ENCODE results near the gene TEX47.

The TEX47 gene

DNA sequence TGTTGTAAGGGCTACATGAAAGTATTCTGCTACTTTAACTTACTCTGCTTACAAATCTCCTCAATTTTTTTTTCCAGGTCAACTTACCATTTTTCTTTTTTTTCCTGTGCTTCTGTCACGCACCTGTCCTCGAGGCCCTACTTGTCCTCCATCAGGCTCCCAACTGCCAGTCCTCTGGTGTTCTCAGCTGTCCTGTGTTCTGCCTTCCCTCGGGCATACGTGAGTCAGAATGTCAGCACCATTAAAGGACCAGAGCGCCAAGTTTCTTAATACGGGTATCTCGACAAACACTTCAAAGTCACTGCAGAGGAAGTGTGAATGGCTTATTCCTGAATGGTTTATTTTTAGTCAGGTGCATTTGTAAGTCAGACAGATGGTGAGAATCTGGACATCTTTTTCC lies at the start of gene TEX47:
TEX47 (minus strand) TSS at position 185 of the 400 bp plus-strand sequence. CDS start 795 bp downstream, outside the sequence.
- DNase-seq, result no peak

DNA sequence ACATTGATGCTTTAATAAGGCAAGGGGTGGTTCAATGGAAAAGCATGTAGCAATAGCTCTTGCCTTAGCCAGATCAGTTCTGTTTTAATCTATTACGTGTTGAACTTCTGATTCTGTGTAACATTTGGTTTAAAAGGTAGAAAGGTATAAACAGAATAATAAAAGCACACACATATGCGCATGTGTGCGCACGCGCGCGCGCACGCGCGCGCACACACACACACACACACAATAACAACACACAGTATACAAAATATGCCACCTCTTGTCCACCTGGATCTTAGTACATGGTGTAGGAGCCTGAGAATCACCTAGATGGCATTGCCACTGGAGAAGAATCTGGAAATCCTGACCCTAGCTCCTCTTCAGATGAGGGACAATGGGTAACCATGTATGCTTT lies 49.6 kb upstream of the TEX47 start:
- no peak for DNase-seq

DNA sequence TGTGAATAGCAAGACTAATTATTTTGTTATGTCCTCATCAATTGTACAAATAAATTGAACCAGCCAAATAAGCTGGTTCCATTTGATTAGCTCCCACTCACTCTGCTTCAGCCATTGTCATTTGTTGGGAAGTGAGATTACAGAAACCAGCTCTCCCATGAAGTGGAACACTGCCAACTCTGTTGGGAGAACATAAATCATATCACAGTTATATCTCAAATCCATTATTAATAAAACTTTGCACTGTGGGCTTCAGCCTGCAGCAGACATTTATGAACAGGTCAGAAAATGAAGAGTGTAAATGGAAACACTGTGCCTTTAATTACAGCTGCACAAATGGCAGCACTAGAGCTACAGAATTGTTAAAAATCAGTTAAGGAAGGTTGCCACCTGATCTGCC lies 46.7 kb upstream of the TEX47 start:
- DNase-seq, result no peak

DNA sequence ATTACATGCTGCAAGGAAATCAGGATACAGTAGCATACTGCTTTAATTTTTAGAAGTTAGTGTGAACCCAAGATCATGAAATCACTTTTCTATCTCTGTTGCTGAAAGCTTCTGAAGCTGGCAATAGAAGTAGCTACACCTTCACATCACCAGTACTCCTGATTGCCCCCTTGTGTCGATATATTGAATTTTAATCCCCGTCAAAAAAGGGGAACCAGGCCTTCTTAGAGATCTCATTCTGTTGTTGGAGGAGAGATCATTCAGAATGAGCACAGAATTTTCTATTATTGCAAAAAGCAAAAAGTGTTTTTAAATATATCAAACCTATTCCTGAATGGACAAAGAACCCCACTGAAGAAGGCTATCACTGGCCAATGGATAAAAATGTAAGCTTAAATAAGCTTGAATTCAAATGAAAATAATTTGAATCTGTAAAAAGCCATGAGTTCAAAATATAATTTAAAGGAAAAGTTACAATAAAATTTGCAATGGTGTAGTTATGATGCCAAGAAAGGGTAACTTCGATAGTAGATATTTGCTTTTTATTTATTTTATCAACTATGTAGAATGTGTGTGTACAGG lies 39.7 kb upstream of the TEX47 start:
- DNase-seq, result peak in 1 of 2 donors; percentile 1

DNA sequence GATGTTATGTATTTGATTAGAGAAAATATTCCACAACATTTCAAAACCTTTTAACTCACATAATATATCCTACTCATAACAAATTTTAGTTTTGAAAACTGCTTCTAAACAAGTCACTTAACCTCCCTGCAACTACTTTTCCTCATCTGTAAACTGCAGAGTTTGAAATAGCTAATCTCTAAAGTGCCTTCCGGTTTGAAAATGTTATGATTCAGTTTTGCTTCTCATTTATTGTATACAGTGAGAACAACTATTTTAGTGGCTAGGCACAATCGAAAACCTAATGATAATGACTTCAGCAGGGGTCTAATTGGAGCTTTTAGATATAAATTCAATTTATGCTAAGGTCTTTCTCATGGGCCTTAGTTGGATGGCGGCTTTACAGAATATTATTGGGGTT lies 30.7 kb upstream of the TEX47 start:
- no peak for DNase-seq

DNA sequence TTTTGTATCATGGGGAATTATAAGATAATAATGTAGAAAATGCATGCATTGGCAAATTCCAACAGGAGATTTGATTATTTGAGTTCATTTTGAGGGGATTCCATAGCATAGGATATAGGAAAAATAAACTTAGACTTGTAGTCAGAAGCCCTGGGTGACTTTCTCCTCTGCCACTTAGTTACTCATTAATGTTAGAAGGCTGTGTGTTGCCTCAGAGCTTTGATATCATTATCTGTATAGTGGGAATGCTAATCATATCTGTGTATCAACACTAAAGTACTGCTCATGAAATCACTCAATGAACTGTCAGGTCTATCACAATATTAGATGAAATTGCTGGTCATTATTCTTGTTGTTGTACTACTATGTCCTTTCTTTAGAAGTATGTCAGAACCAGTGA lies 23.0 kb upstream of the TEX47 start:
- DNase-seq, result no peak

DNA sequence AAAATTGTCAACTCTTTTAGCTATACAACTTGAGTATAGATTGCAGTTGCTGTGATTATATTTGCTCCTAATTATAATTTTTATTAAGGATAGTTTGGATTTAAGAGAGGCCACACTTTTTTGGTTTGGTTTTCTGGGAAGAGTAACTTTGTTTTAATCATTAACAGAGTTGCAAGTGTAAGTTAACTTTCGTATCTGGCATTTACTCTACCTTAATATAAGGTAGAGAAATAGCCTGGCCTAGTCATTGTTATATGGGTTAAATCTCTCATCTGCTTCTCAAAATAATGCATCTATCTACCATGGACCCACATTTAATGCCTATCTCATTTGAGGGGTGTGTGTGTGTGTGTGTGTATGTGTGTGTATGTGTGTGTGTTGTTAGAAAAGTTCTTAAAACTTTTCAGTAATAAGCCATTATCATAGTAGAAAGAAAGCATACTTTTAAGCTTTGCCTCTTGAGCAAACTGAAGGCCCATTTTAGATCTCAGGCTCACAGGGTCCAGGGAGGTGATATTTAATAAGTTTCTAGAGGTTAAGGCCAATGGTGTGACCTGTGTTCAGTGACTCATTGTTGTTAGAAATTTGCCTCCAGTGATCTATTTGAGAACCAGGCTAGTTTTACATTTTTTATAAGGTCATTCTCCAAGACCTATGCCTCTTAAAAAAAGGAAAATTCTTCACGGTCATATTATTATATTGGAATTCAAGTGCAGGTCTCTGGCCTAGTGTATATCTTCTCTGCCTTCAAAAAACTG lies 10.9 kb upstream of the TEX47 start:
- no peak for DNase-seq

DNA sequence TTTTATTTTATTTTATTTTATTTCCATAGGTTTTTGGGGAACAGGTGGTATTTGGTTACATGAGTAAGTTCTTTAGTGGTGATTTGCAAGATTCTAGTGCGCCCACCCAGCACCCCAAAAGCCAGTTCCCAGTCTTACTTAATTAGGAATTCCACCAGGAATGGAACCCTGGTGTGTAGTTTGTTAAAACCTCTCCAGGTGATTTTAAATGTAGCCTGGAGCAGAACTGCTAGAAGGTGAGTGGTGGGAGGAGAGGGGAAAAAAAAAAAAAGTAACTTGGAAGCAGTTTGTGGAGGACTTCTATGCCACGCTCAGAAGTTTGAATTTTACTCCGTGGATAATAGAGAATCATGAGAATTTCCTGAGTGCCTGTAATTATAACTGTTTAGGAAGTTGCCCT lies 5.5 kb upstream of the TEX47 start:
- no peak for DNase-seq

DNA sequence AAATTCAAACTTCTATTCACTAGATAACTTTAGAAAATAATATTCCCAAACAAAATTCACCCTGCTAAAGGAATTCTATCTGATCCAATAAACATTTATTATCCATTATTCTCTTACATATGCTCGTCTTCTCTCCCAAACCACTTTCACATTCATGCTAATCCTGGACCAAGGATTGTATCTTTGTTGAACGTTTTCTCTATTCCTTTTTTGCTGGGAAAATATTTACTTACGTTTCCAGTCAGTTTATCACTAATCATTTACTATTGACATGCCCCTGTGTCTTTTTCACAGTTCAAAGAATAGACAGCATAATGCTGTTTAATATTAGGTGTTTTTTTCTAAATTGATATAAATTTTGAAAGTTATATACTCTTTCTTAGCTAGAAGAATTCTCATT lies 3.2 kb downstream of the TEX47 start:
- no peak for DNase-seq

DNA sequence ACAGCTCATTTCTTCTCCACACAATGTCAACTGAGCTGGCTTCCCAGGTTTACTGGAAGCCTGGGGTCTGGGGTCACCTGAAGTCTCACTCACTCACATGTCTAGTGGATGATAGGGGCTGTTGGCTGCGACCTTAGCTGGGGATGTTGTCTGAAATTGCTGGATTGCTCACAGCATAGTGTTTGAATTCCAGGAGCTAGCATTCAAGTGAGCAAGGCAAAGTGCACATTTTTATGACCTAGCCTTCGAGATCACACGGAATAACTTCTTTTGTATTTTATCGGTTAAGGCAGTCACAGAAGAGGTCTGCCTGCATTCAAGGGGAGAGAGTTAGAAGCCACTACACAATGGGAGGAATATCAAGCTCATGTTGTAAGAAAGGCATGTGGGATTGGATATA lies 3.6 kb downstream of the TEX47 start:
- DNase-seq, result no peak

DNA sequence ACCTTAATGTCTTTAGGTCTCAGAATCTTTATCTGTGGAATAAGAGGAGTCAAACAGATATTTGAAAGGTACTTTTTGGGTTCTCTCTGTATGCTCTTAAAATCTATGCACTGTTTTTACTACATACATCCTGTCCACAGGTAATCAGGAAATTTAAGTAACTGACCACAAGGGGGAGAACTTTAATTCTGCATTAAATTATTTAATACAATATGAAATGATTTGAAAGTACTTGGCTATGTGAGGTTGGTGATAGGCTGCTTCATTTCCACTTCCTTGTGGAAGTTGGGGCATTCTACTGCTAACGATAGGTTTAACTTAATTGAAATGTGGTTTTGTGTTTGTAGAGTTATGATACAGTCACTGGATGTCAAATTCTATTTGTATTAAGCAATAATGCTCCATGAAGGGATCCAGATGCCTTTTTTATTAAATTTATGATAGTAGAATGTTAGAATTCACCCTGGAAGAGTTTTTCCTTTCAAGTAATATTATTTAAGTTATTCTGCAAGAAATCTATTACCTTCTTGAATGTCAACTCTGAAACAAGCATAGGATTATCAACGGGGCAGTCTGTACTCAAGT lies 6.0 kb downstream of the TEX47 start:
- peak in 1 of 2 donors; percentile 23 for DNase-seq

DNA sequence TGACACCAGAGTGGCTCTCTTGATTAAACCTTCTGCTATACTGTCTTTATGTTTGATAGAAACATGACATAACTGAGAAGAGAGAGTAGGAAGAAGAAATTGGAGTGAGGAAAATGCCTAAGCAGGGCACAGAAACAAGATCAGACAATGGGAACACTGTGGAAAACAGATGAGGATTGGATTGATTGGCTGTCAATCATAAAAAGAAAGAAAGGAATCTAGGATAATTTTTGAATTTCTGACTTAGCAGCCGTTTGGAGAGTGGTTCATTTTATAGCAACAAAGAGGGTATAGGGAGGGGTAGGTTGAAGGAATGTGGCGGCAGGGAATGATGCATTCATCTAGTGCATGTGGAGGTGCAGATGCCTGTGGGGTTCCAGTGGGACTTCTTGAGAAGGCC lies 7.8 kb downstream of the TEX47 start:
- DNase-seq, result no peak

DNA sequence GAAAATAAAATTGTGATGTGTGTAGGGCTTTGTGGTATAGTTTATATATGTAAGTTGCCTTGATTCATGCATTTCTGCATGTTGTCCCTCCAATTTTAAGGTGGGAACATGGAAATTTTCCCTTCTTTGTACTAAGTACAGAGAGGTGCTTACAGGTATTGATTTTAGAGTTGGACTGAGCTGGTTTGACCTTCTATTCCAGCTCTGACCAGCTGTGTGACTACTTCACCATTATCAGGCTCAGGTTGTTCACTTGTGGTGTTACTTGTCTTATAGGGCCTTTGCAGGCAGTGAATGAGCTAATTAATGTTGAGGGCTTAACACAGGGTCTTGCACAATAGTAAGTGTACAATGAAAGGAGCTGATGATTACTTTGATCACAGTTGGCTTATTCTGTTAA lies 19.7 kb downstream of the TEX47 start:
- DNase-seq, result no peak

DNA sequence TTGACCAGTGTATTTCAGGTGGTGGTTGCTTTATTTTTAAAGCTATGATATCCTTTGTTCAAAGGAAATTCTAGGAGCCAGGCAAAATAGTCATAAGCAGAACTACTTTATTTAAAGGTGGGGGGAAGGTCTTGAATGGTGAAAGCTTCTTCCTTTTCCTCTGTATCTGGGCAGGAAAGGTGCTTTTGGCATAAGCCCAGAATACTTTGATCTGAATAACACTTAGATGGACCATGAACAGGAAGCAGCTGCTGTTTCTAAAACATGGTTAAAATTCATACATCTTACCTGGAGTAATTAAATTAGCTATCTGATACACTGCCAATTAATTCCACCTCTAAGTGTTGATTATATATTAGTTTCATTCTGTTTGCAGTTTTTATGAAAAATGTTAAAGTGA lies 22.8 kb downstream of the TEX47 start:
- no peak for DNase-seq

DNA sequence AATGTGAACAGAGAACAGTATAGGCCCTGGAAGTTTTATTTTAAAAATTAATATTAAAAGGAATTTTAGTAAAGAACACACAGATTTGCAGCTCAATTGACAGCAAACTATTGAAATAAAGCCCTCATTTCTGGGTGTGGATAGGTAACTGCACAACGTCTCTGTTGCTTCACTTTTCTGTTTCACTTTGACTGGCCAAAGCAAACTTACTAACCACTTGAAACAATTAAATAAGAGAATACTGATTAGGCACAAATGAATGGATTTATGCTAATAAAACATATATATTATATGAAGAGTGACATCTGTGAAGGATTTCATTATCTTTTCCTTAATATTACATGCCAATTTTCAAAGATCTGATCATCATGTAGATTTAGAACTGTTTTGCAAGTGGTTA lies 24.1 kb downstream of the TEX47 start:
- DNase-seq, result no peak

DNA sequence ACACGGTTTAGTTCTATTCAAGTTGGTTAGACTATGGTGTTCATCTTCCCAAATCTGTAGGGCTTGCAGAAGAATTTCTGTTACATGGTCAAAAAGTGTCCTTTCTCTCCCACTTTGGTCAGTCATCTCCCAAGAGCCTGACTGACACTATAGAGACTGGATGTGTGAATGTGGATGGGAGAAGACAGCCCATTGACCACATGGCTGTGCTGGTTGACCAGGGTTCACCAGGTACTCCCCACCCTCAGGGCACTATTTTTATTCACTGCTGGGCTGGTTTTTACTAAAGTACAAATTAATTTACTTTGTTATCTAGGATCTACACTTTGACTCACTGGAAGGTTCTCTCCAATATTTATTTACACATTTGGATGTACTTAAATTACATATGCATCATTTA lies 33.8 kb downstream of the TEX47 start:
- no peak for DNase-seq

DNA sequence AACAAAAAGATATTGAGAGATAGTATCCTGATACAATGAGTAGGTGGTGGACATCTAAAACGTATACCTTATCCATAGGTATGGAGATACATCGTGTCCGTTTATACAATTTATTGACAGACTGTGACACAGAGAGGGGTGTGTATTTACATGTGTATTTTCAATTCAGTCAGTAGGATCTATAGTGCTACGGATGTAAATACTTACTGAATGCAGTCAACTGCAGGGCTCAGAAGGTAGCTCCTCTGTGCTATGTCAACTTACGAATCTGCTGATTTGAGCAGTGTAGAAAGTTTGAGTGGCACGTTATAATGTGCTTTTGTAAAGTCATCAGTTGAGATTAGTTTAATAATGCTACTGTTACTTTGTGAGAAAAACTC lies 35.4 kb downstream of the TEX47 start:
- DNase-seq, result no peak

DNA sequence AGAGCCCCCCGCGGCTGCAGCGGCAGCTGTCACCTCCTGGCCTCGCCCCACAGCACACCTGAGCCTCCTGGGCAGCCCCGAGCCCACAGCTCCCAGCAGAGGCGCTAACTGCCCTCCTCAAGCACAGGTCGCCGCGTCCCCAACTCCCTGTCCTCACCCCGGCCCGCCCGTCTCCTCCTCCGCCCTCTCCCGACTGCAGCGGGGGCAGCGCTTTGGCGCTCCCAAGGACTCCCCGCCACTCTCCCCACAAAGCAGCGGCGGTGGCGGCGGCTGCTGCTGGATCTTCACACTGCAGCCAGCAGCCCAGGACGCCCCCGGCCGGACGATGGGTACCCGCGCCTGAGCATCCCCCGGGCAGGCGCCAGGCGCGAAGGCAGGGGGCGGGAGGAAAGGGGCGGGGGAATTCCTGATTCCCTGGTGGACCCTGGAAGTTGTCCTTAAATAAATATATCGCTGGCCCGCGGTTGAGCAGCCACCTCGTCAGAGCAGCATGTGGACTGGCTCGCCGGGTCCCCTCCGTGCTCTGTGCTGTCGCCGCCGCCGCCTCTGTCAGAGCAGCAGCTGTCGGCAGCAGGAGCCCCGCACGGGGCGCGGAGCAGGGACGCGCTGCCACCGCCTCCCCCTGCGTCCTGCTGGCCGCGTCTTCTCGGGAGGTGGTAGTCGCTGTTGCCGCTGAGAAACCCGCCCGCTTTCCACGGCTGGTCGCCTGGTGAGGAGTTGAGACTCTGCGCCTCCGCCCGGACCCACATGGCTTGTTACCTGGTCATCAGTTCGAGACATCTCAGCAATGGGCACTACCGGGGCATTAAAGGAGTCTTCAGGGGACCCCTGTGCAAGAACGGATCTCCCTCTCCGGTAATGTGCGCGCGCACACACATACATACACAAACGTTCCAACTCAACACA lies 36.1 kb downstream of the TEX47 start, which contains the start of gene ZNF804B:
ZNF804B (plus strand) TSS at position 471 of the 906 bp plus-strand sequence; CDS start at position 748, 277 bp downstream.
- no peak for DNase-seq

DNA sequence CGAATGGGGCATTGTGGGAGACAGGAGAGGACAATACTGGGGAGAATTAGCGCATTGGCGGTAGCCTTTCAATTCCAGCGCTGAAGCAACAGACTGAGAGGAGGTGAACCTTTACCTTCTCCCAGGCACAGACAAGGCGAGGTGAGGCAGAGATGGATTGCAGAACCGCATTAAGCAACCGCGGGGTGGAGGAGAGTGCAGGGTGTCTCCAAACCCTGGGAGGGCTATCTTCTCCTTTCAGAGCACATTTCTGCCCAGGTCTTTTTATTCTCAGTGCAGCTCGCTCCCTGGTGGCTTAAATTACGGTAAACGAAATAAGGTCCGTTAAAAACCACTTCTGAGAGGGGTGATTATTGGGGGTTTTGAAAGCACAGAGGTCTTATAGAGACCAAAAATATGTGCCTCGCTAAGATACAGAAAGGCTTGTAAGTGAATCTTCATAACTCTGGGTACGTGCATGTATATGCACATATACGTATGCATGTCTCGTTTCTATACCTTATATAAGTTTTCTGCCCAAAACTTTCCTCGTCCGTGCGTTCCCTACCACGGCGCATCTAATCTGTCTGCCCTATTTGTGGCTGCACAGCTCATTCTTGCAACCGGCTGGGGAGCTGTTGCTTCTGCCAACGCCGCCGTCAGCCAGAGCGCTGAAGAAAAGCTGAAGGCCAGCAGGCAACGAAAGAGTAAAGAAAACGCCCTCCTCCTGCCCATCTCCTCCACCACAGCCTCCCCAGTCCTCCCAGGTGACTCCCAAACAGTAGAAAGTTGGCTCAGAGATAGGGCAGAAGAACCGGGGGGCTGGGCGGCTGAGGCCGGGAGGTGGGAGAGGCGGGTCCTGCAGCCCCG lies 36.9 kb downstream of the TEX47 start:
- no peak for DNase-seq

DNA sequence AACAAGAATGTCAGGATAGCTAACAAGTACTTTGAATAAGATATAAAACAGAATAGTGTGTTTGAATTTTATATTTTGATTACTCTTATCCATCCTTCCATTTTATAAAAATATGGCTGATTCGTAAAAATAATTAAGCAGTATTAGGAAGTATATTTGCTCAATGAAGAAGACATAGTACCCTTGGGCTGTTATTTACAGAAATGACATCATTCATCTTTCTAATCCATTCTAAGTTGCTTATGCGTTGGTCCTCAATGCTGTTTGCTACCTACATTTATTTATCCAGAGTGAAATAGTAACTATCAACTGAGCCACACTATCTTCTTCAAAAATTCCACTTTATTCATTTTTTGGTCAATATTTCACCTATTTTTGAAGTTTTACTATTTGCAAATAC lies 38.2 kb downstream of the TEX47 start:
- no peak for DNase-seq

DNA sequence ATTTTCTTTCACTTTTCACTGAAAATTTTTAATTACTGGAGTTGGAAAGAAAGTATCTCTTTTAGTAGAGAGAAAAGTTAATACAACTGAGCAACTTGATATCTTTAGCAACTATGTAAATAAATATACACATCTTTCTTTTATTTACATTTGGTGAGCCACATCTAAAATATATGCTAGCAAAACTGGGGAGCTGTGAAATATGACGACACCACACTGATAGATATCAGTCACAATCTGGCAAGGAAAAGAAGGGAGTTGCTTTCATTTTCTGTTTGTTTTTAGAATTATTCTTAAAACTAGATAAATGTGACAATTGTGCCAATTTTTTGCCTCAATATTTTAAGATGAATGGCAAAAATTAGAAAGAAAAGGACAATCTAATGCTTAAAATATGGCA lies 38.7 kb downstream of the TEX47 start:
- no peak for DNase-seq

DNA sequence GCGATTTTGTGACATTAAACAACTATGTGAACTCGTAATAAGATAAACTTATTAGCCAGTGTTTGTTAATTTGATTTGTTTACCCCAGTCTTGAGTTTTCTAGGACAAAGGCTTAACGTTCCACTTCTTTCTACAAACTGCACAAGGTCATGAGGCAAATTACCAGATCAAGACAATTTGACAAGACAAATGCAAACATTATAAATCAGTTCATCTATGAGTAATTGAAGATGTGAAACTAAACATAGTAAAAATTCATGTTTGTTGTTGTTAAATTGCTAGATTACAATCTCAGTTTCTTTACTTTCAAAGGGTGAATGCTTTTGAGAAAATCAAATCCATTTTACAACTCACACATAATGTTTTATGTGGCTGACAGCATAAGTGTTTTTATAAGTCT lies 49.4 kb downstream of the TEX47 start:
- no peak for DNase-seq
